ENCODE results near the gene CLSTN2.

The CLSTN2 gene

DNA sequence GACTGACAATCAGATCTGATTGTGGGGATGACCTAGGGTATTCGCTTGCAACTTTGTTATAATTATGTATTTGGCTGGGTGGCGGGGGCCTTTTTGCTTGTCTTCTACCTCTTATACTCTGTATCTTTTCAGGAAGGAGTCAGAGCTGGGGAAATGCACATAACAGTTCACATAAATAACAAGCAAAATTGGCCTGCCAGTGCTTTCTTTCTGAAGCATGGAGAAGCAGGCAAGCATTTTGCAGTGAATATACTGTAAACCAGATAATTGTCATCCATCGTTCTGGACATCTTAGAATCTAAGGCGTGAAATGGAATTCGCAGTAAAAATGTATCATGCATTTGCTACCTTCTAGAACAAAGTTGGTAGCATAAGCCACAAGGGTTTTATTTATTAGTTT is 227.6 kb downstream of the CLSTN2 start:
- Mint-ChIP-seq H3K4me3 (no peak overlapping the region), H3K4me1 (no peaks in the 10 kb centered on the region), H3K27me3 (peaks cover 2% of the 10 kb centered on the region), H3K36me3 (no peaks in the 10 kb centered on the region), H3K9me3 (peaks cover 3% of the 10 kb centered on the region), H3K27ac (no peak overlapping the region)
- ATAC-seq (ENCODE audit: low read depth) (no peak), DNase-seq (ENCODE audit: low spot score in 2 of 2) (no peak)

- DNase-seq (ENCODE audit: low spot score in 2 of 2): no peak
- peaks cover 2% of the 10 kb centered on the region for H3K27me3 Mint-ChIP-seq
- ATAC-seq (ENCODE audit: low read depth): no peak
- no peak overlapping the region for H3K27ac Mint-ChIP-seq
- H3K4me1 Mint-ChIP-seq: no peaks in the 10 kb centered on the region
- no peaks in the 10 kb centered on the region for H3K36me3 Mint-ChIP-seq
- H3K4me3 Mint-ChIP-seq: no peak overlapping the region
- peaks cover 3% of the 10 kb centered on the region for H3K9me3 Mint-ChIP-seq
Observed at GRCh38 chr3:140163159-140163763, 228.3 kb downstream of the CLSTN2 start.

- Mint-ChIP-seq H3K27ac (no peak overlapping the region), H3K36me3 (no peaks in the 10 kb centered on the region), H3K9me3 (peaks cover 3% of the 10 kb centered on the region), H3K27me3 (peaks cover 2% of the 10 kb centered on the region), H3K4me3 (no peak overlapping the region), H3K4me1 (no peaks in the 10 kb centered on the region)
- ATAC-seq (ENCODE audit: low read depth) (no peak), DNase-seq (ENCODE audit: low spot score in 2 of 2) (no peak)
Observed at GRCh38 chr3:140164156-140164555, 229.2 kb downstream of the CLSTN2 start.

- Mint-ChIP-seq H3K27me3 (peaks cover 2% of the 10 kb centered on the region), H3K4me1 (no peaks in the 10 kb centered on the region), H3K27ac (no peak overlapping the region), H3K36me3 (no peaks in the 10 kb centered on the region), H3K9me3 (peaks cover 1% of the 10 kb centered on the region), H3K4me3 (no peak overlapping the region)
- ATAC-seq (ENCODE audit: low read depth): no peak
- DNase-seq (ENCODE audit: low spot score in 2 of 2): no peak
Observed at GRCh38 chr3:140164922-140165590, 230.1 kb downstream of the CLSTN2 start.

GRCh38 chr3:140165781-140166180 is 230.8 kb downstream of the CLSTN2 start:
- Mint-ChIP-seq H3K36me3 (no peaks in the 10 kb centered on the region), H3K4me1 (no peaks in the 10 kb centered on the region), H3K4me3 (no peak overlapping the region), H3K9me3 (peaks cover 1% of the 10 kb centered on the region), H3K27ac (no peak overlapping the region), H3K27me3 (peaks cover 2% of the 10 kb centered on the region)
- ATAC-seq (ENCODE audit: low read depth) (no peak), DNase-seq (ENCODE audit: low spot score in 2 of 2) (no peak)

- DNase-seq (ENCODE audit: low spot score in 2 of 2) (no peak), ATAC-seq (ENCODE audit: low read depth) (no peak)
- no peak overlapping the region for H3K4me3 Mint-ChIP-seq
- no peaks in the 10 kb centered on the region for H3K36me3 Mint-ChIP-seq
- no peak overlapping the region for H3K27ac Mint-ChIP-seq
- H3K9me3 Mint-ChIP-seq: peaks cover 1% of the 10 kb centered on the region
- peaks cover 2% of the 10 kb centered on the region for H3K27me3 Mint-ChIP-seq
- H3K4me1 Mint-ChIP-seq: no peaks in the 10 kb centered on the region
Observed at GRCh38 chr3:140166861-140167599, 232.0 kb downstream of the CLSTN2 start.

- Mint-ChIP-seq H3K9me3 (peaks cover 1% of the 10 kb centered on the region), H3K27ac (no peak overlapping the region), H3K4me1 (no peaks in the 10 kb centered on the region), H3K4me3 (no peak overlapping the region), H3K36me3 (no peaks in the 10 kb centered on the region), H3K27me3 (peaks cover 4% of the 10 kb centered on the region)
- DNase-seq (ENCODE audit: low spot score in 2 of 2) (no peak), ATAC-seq (ENCODE audit: low read depth) (no peak)
Observed at GRCh38 chr3:140167600-140168281, 232.8 kb downstream of the CLSTN2 start.

DNA sequence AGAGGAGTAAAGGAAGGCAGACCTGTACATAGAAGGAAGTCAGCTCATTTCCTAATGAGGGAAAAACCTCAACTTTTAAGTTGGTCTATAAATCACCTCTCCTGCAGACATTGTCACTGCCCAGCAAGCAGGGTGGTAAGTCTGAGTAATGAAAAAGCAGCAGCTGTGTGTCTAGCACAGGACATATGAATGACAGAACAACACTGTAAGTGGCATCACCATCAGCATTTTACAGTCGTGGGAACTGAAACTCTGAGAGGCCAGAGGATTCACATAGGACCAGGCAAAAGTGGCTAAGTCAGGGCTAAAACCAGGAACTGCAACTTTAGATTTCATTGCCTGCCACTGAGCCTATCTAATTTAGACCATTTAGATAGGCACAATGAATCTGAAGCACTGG is 235.6 kb downstream of the CLSTN2 start:
- no peaks in the 10 kb centered on the region for H3K36me3 Mint-ChIP-seq
- no peak overlapping the region for H3K4me3 Mint-ChIP-seq
- peaks cover 1% of the 10 kb centered on the region for H3K27me3 Mint-ChIP-seq
- H3K9me3 Mint-ChIP-seq: no peaks in the 10 kb centered on the region
- ATAC-seq (ENCODE audit: low read depth) (no peak), DNase-seq (ENCODE audit: low spot score in 2 of 2) (no peak)
- H3K27ac Mint-ChIP-seq: no peak overlapping the region
- no peaks in the 10 kb centered on the region for H3K4me1 Mint-ChIP-seq

- Mint-ChIP-seq H3K27me3 (peaks cover 4% of the 10 kb centered on the region), H3K4me3 (no peak overlapping the region), H3K4me1 (no peaks in the 10 kb centered on the region), H3K36me3 (no peaks in the 10 kb centered on the region), H3K27ac (no peak overlapping the region), H3K9me3 (no peaks in the 10 kb centered on the region)
- no peak for ATAC-seq (ENCODE audit: low read depth)
- DNase-seq (ENCODE audit: low spot score in 2 of 2): no peak
Observed at GRCh38 chr3:140176526-140176925, 241.5 kb downstream of the CLSTN2 start.

DNA sequence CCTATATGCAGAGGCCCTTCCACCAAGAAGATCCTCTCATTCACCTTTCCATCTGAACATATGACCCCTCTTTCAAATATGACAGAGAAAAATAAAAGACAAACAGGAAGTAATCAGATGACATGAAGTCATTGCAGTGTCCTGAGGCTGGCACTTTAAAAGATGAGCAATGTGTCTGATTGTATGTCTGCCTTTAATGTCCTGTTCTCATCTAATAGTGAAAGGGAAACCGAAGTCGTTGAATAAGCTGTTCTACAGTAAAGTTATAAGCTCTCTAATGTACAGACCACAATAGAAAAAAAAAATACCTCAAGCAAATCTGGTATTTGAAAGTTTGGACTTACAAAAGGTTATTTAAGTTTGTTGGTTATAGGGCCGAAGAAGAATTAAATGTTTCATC is 243.0 kb downstream of the CLSTN2 start:
- H3K27ac Mint-ChIP-seq: no peak overlapping the region
- no peak overlapping the region for H3K4me3 Mint-ChIP-seq
- ATAC-seq (ENCODE audit: low read depth) (no peak), DNase-seq (ENCODE audit: low spot score in 2 of 2) (no peak)
- no peaks in the 10 kb centered on the region for H3K36me3 Mint-ChIP-seq
- no peaks in the 10 kb centered on the region for H3K9me3 Mint-ChIP-seq
- H3K27me3 Mint-ChIP-seq: peaks cover 5% of the 10 kb centered on the region
- no peaks in the 10 kb centered on the region for H3K4me1 Mint-ChIP-seq

- Mint-ChIP-seq H3K9me3 (no peaks in the 10 kb centered on the region), H3K27me3 (peaks cover 5% of the 10 kb centered on the region), H3K4me1 (no peaks in the 10 kb centered on the region), H3K36me3 (no peaks in the 10 kb centered on the region), H3K27ac (no peak overlapping the region), H3K4me3 (no peak overlapping the region)
- no peak for ATAC-seq (ENCODE audit: low read depth)
- DNase-seq (ENCODE audit: low spot score in 2 of 2): no peak
Observed at GRCh38 chr3:140178482-140178881, 243.5 kb downstream of the CLSTN2 start.

- peaks cover 2% of the 10 kb centered on the region for H3K9me3 Mint-ChIP-seq
- no peaks in the 10 kb centered on the region for H3K36me3 Mint-ChIP-seq
- ATAC-seq (ENCODE audit: low read depth) (no peak), DNase-seq (ENCODE audit: low spot score in 2 of 2) (no peak)
- no peaks in the 10 kb centered on the region for H3K4me1 Mint-ChIP-seq
- no peak overlapping the region for H3K4me3 Mint-ChIP-seq
- peaks cover 6% of the 10 kb centered on the region for H3K27me3 Mint-ChIP-seq
- no peak overlapping the region for H3K27ac Mint-ChIP-seq
Observed at GRCh38 chr3:140180603-140181002, 245.6 kb downstream of the CLSTN2 start.

GRCh38 chr3:140185375-140185774 is 250.4 kb downstream of the CLSTN2 start:
- Mint-ChIP-seq H3K36me3 (no peaks in the 10 kb centered on the region), H3K4me1 (no peaks in the 10 kb centered on the region), H3K9me3 (peaks cover 2% of the 10 kb centered on the region), H3K27ac (no peak overlapping the region), H3K27me3 (peaks cover 3% of the 10 kb centered on the region), H3K4me3 (no peak overlapping the region)
- DNase-seq (ENCODE audit: low spot score in 2 of 2) (no peak), ATAC-seq (ENCODE audit: low read depth) (no peak)

DNA sequence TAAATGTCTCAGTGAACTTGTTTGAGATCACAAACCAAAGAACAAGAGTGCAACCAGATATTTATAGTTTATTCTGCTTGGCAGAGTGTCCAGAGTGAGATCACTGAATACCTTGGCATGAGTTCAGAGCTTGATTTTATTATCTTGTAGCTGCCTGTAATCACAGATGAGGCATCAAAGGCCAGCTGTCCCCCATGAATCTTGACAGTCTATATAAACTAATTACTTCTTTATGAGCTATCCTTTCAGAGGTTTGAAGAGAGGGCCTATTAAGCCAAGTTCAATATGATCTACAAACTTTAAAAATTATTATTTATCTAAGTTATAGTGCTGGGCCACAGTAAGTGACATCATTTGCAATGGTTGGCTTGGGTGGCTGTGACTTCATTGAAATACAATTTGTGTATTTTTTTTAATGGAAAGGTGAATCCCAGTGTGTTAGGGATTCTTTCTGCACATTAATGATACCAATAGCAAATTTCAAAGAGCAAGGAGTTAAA is 251.5 kb downstream of the CLSTN2 start:
- ATAC-seq (ENCODE audit: low read depth) (no peak), DNase-seq (ENCODE audit: low spot score in 2 of 2) (no peak)
- H3K36me3 Mint-ChIP-seq: no peaks in the 10 kb centered on the region
- H3K27me3 Mint-ChIP-seq: peaks cover 3% of the 10 kb centered on the region
- no peak overlapping the region for H3K4me3 Mint-ChIP-seq
- no peak overlapping the region for H3K27ac Mint-ChIP-seq
- peaks cover 2% of the 10 kb centered on the region for H3K9me3 Mint-ChIP-seq
- H3K4me1 Mint-ChIP-seq: no peaks in the 10 kb centered on the region
